K562 treated with DMSO at 1 percent for 4 hours (cell line): Measurements from ENCODE around the gene SPIRE2. TPM values are rescaled to one million over a fixed set of nuclear protein-coding genes. Genes with fewer than 3 reads are reported as not detected.

Experiments
- total RNA-seq: library from RNA; unstranded; fragments of 300-600 nt; gene quantifications from 2 replicates; pipeline ENCODE4 v1.2.3, GENCODE V29; 2022; ENCODE audit not compliant: insufficient read depth

The SPIRE2 gene, protein sequence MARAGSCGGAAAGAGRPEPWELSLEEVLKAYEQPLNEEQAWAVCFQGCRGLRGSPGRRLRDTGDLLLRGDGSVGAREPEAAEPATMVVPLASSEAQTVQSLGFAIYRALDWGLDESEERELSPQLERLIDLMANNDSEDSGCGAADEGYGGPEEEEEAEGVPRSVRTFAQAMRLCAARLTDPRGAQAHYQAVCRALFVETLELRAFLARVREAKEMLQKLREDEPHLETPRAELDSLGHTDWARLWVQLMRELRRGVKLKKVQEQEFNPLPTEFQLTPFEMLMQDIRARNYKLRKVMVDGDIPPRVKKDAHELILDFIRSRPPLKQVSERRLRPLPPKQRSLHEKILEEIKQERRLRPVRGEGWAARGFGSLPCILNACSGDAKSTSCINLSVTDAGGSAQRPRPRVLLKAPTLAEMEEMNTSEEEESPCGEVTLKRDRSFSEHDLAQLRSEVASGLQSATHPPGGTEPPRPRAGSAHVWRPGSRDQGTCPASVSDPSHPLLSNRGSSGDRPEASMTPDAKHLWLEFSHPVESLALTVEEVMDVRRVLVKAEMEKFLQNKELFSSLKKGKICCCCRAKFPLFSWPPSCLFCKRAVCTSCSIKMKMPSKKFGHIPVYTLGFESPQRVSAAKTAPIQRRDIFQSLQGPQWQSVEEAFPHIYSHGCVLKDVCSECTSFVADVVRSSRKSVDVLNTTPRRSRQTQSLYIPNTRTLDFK
- 5.1 and 8.7 TPM in 2 replicates for total RNA-seq

DNA sequence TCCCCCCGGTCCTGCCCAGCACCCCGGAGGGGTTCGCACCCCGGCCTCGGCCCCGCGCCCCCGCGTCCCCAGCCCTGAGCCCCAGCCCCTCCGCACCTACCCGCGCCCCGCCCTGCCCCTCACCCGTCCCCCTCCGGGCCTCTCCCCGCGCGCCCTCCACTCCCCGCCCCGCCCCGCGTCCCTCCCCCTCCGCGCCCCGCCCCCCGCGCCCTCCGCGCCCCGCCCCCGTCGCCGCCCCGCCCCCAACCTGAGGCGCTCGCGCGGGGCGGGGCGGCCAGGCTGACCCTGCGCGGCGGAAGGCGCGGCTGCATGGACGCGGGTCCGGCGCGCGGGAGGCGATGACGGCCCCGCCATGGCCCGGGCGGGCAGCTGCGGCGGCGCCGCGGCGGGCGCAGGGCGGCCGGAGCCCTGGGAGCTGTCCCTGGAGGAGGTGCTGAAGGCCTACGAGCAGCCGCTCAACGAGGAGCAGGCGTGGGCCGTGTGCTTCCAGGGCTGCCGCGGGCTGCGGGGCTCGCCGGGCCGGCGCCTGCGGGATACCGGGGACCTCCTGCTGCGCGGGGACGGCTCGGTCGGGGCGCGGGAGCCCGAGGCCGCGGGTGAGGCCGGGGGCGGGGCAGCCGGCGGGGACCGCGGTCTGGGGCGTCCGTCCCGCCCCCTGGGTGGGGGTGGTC lies at the start of gene SPIRE2:
Gene SPIRE2, plus strand, starts transcription at position 277 of the 671 bp plus-strand sequence. Its CDS starts 76 bp downstream, at position 353.

DNA sequence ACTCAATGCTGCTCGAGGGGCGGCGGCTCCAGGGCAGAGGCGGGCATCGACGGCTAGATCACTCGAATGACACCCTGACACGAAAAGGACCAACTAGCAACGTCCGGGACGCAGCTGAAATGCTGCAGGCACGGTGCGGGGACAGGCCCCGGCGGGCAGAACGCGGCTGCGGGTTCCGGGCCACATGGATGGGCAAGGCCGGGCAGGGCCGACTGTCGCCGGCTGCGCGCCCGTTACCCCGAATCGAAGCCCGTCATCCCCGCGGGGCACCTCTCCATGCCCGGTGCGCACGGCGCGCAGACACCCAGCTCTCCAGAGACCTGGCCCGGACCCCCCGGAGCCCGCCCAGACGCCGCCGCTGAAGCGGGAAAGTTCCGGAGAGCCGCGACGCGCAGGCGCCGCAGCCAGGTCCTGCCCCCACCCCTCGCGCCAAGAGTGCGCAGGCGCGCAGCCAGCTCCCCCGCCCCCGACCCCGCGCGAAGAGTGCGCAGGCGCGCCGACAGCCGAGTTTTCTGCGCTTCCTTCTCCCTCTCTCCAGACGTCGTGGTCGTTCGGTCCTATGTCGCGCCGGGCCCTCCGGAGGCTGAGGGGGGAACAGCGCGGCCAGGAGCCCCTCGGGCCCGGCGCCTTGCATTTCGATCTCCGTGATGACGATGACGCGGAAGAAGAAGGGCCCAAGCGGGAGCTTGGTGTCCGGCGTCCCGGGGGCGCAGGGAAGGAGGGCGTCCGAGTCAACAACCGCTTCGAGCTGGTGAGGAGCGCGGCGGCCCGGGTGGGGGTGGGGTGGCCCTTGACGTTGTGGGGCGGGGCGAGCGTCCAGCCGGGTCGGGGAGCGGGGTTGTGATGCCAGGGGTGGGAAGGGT lies 45.1 kb downstream of the SPIRE2 start, which contains the start of gene TCF25:
Gene TCF25, plus strand, starts transcription at position 484 of the 863 bp plus-strand sequence. Its CDS starts 76 bp downstream, at position 560.

DNA sequence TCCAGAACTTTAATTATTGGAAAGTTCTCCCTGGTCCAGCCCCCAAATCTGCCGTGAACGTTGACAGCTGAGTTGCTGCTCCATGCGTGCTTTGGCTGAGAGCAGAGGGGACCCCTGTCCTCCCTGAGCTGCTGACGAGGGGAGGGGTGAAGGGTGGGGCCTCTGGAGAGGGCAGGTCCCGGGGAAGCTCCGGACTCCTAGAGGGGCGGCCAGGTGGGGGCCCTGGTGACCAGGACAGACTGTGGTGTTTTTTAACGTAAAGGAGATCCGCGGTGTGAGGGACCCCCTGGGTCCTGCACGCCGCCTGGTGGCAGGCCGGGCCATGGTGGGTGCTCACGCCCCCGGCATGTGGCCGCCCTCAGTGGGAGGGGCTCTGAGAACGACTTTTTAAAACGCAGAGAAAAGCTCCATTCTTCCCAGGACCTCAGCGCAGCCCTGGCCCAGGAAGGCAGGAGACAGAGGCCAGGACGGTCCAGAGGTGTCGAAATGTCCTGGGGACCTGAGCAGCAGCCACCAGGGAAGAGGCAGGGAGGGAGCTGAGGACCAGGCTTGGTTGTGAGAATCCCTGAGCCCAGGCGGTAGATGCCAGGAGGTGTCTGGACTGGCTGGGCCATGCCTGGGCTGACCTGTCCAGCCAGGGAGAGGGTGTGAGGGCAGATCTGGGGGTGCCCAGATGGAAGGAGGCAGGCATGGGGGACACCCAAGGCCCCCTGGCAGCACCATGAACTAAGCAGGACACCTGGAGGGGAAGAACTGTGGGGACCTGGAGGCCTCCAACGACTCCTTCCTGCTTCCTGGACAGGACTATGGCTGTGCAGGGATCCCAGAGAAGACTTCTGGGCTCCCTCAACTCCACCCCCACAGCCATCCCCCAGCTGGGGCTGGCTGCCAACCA lies 90.4 kb downstream of the SPIRE2 start, which contains the start of gene MC1R:
Gene MC1R, plus strand, starts transcription at position 410 of the 895 bp plus-strand sequence. Its CDS starts 397 bp downstream, at position 807.

Other genes starting within 250 kb of the SPIRE2 start
- gene DPEP1, start 214.8 kb upstream of the SPIRE2 start, total RNA-seq = not detected in 2 replicates
- gene CHMP1A, start 170.8 kb upstream of the SPIRE2 start, total RNA-seq = 64.1 and 66.4 TPM in 2 replicates
- gene SPATA33, start 170.6 kb upstream of the SPIRE2 start, total RNA-seq = 6.8 and 10.6 TPM in 2 replicates
- gene CDK10, start 141.8 kb upstream of the SPIRE2 start, total RNA-seq = 20.9 and 29.9 TPM in 2 replicates
- 7.7 and 8.0 TPM in 2 replicates for gene SPATA2L, start 126.8 kb upstream of the SPIRE2 start, total RNA-seq
- gene VPS9D1, start 107.6 kb upstream of the SPIRE2 start, total RNA-seq = 11.8 and 13.3 TPM in 2 replicates
- 12.6 and 17.9 TPM in 2 replicates for gene ZNF276, start 106.9 kb upstream of the SPIRE2 start, total RNA-seq
- 19.7 and 30.2 TPM in 2 replicates for gene FANCA, start 11.8 kb upstream of the SPIRE2 start, total RNA-seq
- 74.7 and 82.2 TPM in 2 replicates for gene TCF25, start 45.1 kb downstream of the SPIRE2 start, total RNA-seq
- 2.3 and 6.4 TPM in 2 replicates for gene MC1R, start 90.4 kb downstream of the SPIRE2 start, total RNA-seq
- 14.6 and 21.3 TPM in 2 replicates for gene TUBB3, start 94.9 kb downstream of the SPIRE2 start, total RNA-seq
- 75.7 and 76.8 TPM in 2 replicates for gene DEF8, start 120.3 kb downstream of the SPIRE2 start, total RNA-seq
- 7.1 and 11.5 TPM in 2 replicates for gene DBNDD1, start 191.0 kb downstream of the SPIRE2 start, total RNA-seq
- not detected in 2 replicates for gene PRDM7, start 248.9 kb downstream of the SPIRE2 start, total RNA-seq